ENCODE results near the gene SLC18A3. TPM values are rescaled to one million over a fixed set of nuclear protein-coding genes. Genes with fewer than 3 reads are reported as not detected.

The SLC18A3 gene
- polyA plus RNA-seq, 6 donors from 2014 or later, result not detected

- Mint-ChIP-seq H3K9me3 (peaks cover 2 to 12% (median 8%) of the 10 kb centered on the region in 7 donors), H3K27ac (no peak overlapping the region), H3K4me1 (peaks cover 11 to 22% (median 19%) of the 10 kb centered on the region in 3 donors), H3K27me3 (peaks cover 53 to 91% (median 86%) of the 10 kb centered on the region in 3 donors), H3K36me3 (peaks cover 0 to 19% of the 10 kb centered on the region in 2 donors), H3K4me3 (no peak overlapping the region)
- ATAC-seq (ENCODE audit: low read depth in 2 of 2) (no peak), DNase-seq (no peak)
Observed at GRCh38 chr10:49616421-49617101, 6.5 kb downstream of the SLC18A3 start.

- Mint-ChIP-seq H3K36me3 (peaks cover 0 to 11% of the 10 kb centered on the region in 2 donors), H3K27ac (no peak overlapping the region), H3K4me3 (no peak overlapping the region), H3K4me1 (peaks cover 7 to 18% (median 13%) of the 10 kb centered on the region in 3 donors), H3K27me3 (peaks cover 48 to 91% (median 81%) of the 10 kb centered on the region in 3 donors), H3K9me3 (peaks cover 1 to 7% (median 2%) of the 10 kb centered on the region in 7 donors)
- ATAC-seq (ENCODE audit: low read depth in 2 of 2), result no peak
- no peak for DNase-seq
Observed at GRCh38 chr10:49617121-49618020, 7.3 kb downstream of the SLC18A3 start.

- H3K4me1 Mint-ChIP-seq, result peaks cover 1 to 10% (median 2%) of the 10 kb centered on the region in 3 donors
- ATAC-seq (ENCODE audit: low read depth in 2 of 2) (no peak), DNase-seq (no peak)
- no peak overlapping the region for H3K27ac Mint-ChIP-seq
- no peaks in the 10 kb centered on the region for H3K36me3 Mint-ChIP-seq
- H3K9me3 Mint-ChIP-seq, result peaks cover 0 to 2% (median 0%) of the 10 kb centered on the region in 7 donors
- no peak overlapping the region for H3K4me3 Mint-ChIP-seq
- H3K27me3 Mint-ChIP-seq, result peaks cover 41 to 86% (median 69%) of the 10 kb centered on the region in 3 donors
Observed at GRCh38 chr10:49618821-49619220, 8.7 kb downstream of the SLC18A3 start.

- no peak overlapping the region for H3K4me3 Mint-ChIP-seq
Observed at GRCh38 chr10:49619613-49620012, 9.5 kb downstream of the SLC18A3 start.

GRCh38 chr10:49620286-49620810 is 10.2 kb downstream of the SLC18A3 start:
- Mint-ChIP-seq H3K4me3 (no peak overlapping the region), H3K27me3 (peaks cover 42 to 86% (median 62%) of the 10 kb centered on the region in 3 donors), H3K27ac (no peak overlapping the region), H3K4me1 (peaks cover 0 to 3% (median 0%) of the 10 kb centered on the region in 3 donors), H3K9me3 (peaks cover 0 to 7% (median 0%) of the 10 kb centered on the region in 7 donors), H3K36me3 (no peaks in the 10 kb centered on the region)
- DNase-seq (no peak), ATAC-seq (ENCODE audit: low read depth in 2 of 2) (no peak)

More at GRCh38 chr10:49619613-49620012, 9.5 kb downstream of the SLC18A3 start:
- peaks cover 42 to 87% (median 67%) of the 10 kb centered on the region in 3 donors for H3K27me3 Mint-ChIP-seq
- peaks cover 0 to 3% (median 0%) of the 10 kb centered on the region in 7 donors for H3K9me3 Mint-ChIP-seq
- ATAC-seq (ENCODE audit: low read depth in 2 of 2), result no peak
- DNase-seq, result no peak
- H3K36me3 Mint-ChIP-seq, result no peaks in the 10 kb centered on the region
- H3K27ac Mint-ChIP-seq, result no peak overlapping the region
- H3K4me1 Mint-ChIP-seq, result peaks cover 0 to 5% (median 0%) of the 10 kb centered on the region in 3 donors

GRCh38 chr10:49620841-49621378 is 10.8 kb downstream of the SLC18A3 start:
- DNase-seq, result no peak
- no peak overlapping the region for H3K4me3 Mint-ChIP-seq
- ATAC-seq (ENCODE audit: low read depth in 2 of 2), result no peak
- H3K36me3 Mint-ChIP-seq, result no peaks in the 10 kb centered on the region
- H3K27ac Mint-ChIP-seq, result no peak overlapping the region
- peaks cover 36 to 81% (median 57%) of the 10 kb centered on the region in 3 donors for H3K27me3 Mint-ChIP-seq
- no peaks in the 10 kb centered on the region for H3K4me1 Mint-ChIP-seq
- H3K9me3 Mint-ChIP-seq, result peaks cover 0 to 7% (median 0%) of the 10 kb centered on the region in 7 donors

GRCh38 chr10:49621561-49621960 is 11.5 kb downstream of the SLC18A3 start:
- no peak overlapping the region for H3K27ac Mint-ChIP-seq
- H3K27me3 Mint-ChIP-seq, result peaks cover 33 to 74% (median 50%) of the 10 kb centered on the region in 3 donors
- no peaks in the 10 kb centered on the region for H3K4me1 Mint-ChIP-seq
- no peak for ATAC-seq (ENCODE audit: low read depth in 2 of 2)
- DNase-seq, result no peak
- peaks cover 0 to 7% (median 0%) of the 10 kb centered on the region in 7 donors for H3K9me3 Mint-ChIP-seq
- no peaks in the 10 kb centered on the region for H3K36me3 Mint-ChIP-seq
- H3K4me3 Mint-ChIP-seq, result no peak overlapping the region

- Mint-ChIP-seq H3K4me3 (no peak overlapping the region), H3K4me1 (no peaks in the 10 kb centered on the region), H3K27me3 (peaks cover 37 to 63% (median 43%) of the 10 kb centered on the region in 3 donors), H3K27ac (no peak overlapping the region), H3K9me3 (peaks cover 0 to 7% (median 0%) of the 10 kb centered on the region in 7 donors), H3K36me3 (no peaks in the 10 kb centered on the region)
- DNase-seq (no peak), ATAC-seq (ENCODE audit: low read depth in 2 of 2) (no peak)
Observed at GRCh38 chr10:49622426-49623425, 12.6 kb downstream of the SLC18A3 start.

- Mint-ChIP-seq H3K27ac (no peak overlapping the region), H3K36me3 (no peaks in the 10 kb centered on the region), H3K9me3 (peaks cover 0 to 7% (median 0%) of the 10 kb centered on the region in 7 donors), H3K4me3 (no peak overlapping the region), H3K27me3 (peaks cover 21 to 44% (median 24%) of the 10 kb centered on the region in 3 donors), H3K4me1 (no peaks in the 10 kb centered on the region)
- no peak for DNase-seq
- ATAC-seq (ENCODE audit: low read depth in 2 of 2), result no peak
Observed at GRCh38 chr10:49624629-49625028, 14.5 kb downstream of the SLC18A3 start.

- no peak for ATAC-seq (ENCODE audit: low read depth in 2 of 2)
Observed at GRCh38 chr10:49625411-49625810, 15.3 kb downstream of the SLC18A3 start.

GRCh38 chr10:49627038-49627437 is 16.9 kb downstream of the SLC18A3 start:
- peaks cover 0 to 7% (median 0%) of the 10 kb centered on the region in 7 donors for H3K9me3 Mint-ChIP-seq
- no peak overlapping the region for H3K4me3 Mint-ChIP-seq
- H3K36me3 Mint-ChIP-seq, result no peaks in the 10 kb centered on the region
- no peak for DNase-seq
- ATAC-seq (ENCODE audit: low read depth in 2 of 2), result no peak
- H3K4me1 Mint-ChIP-seq, result no peaks in the 10 kb centered on the region
- no peak overlapping the region for H3K27ac Mint-ChIP-seq
- peaks cover 16 to 28% (median 17%) of the 10 kb centered on the region in 3 donors for H3K27me3 Mint-ChIP-seq

More at GRCh38 chr10:49625411-49625810, 15.3 kb downstream of the SLC18A3 start:
- H3K9me3 Mint-ChIP-seq, result peaks cover 0 to 7% (median 0%) of the 10 kb centered on the region in 7 donors
- no peaks in the 10 kb centered on the region for H3K36me3 Mint-ChIP-seq
- H3K27ac Mint-ChIP-seq, result no peak overlapping the region
- no peaks in the 10 kb centered on the region for H3K4me1 Mint-ChIP-seq
- peaks cover 16 to 36% (median 17%) of the 10 kb centered on the region in 3 donors for H3K27me3 Mint-ChIP-seq
- no peak for DNase-seq
- no peak overlapping the region for H3K4me3 Mint-ChIP-seq

- Mint-ChIP-seq H3K9me3 (peaks cover 0 to 7% (median 0%) of the 10 kb centered on the region in 7 donors), H3K4me1 (no peaks in the 10 kb centered on the region), H3K27ac (no peak overlapping the region), H3K27me3 (peaks cover 11 to 22% (median 12%) of the 10 kb centered on the region in 3 donors), H3K36me3 (no peaks in the 10 kb centered on the region), H3K4me3 (no peak overlapping the region)
- ATAC-seq (ENCODE audit: low read depth in 2 of 2), result no peak
- DNase-seq, result no peak
Observed at GRCh38 chr10:49627644-49628247, 17.6 kb downstream of the SLC18A3 start.

All from naive B cell (primary cell).